SK-N-SH (cell line): Measurements from ENCODE around the gene P2RY6.

Experiments used
- RCOR1 ChIP-seq: fragments of 150-350 bp; IDR thresholded peaks from 2 replicates; pipeline ENCODE4 v1.6.1; 2017; ENCODE audit warnings: antibody characterized with exemption, low read length
- YY1 ChIP-seq: IDR thresholded peaks from 2 replicates; pipeline ENCODE4 v1.4.0; 2012; ENCODE audit warnings: low read depth, mild to moderate bottlenecking
- TF ChIP-seq, protein P1 (sequence below): IDR thresholded peaks from 2 replicates; pipeline ENCODE4 v1.4.0; 2012; ENCODE audit warnings: low read depth, borderline replicate concordance

- no peak for TF ChIP-seq RCOR1
- TF ChIP-seq, protein P1, sequence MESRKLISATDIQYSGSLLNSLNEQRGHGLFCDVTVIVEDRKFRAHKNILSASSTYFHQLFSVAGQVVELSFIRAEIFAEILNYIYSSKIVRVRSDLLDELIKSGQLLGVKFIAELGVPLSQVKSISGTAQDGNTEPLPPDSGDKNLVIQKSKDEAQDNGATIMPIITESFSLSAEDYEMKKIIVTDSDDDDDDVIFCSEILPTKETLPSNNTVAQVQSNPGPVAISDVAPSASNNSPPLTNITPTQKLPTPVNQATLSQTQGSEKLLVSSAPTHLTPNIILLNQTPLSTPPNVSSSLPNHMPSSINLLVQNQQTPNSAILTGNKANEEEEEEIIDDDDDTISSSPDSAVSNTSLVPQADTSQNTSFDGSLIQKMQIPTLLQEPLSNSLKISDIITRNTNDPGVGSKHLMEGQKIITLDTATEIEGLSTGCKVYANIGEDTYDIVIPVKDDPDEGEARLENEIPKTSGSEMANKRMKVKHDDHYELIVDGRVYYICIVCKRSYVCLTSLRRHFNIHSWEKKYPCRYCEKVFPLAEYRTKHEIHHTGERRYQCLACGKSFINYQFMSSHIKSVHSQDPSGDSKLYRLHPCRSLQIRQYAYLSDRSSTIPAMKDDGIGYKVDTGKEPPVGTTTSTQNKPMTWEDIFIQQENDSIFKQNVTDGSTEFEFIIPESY, result no peak
- no peak for TF ChIP-seq YY1
Measured at GRCh38 chr11:73292525-73292894, 20.4 kb downstream of the P2RY6 start.
